WTC11 (cell line): ENCODE measurements around the gene BRSK1. TPM values are rescaled to one million over a fixed set of nuclear protein-coding genes. Genes with fewer than 3 reads are reported as not detected.

Experiments
- ATAC-seq: fragments of 200-7000 bp; cut with Tn5 transposase; 2 replicates; pipeline ENCODE4 v1.10.0; 2021; ENCODE audit warnings: mild to moderate bottlenecking, moderate library complexity
- CTCF ChIA-PET: fragments of 300-600 bp; sonication (Branson Sonifier 250); formaldehyde crosslinking; loops from one replicate; lab custom pipeline; 2021; ENCODE audit warnings: antibody characterized with exemption; lab: Charles Lee
- POLR2A ChIA-PET: fragments of 350-600 bp; sonication (Branson Sonifier 250); formaldehyde crosslinking; loops from one replicate; lab custom pipeline; 2021; ENCODE audit warnings: antibody characterized with exemption; lab: Charles Lee
- DNase-seq: peaks from one replicate; pipeline ENCODE4 v3.0.0; 2021; ENCODE audit warnings: low spot score
- H3K27ac Mint-ChIP-seq: 2 replicates; pipeline ENCODE4 v1.8.0; 2021; ENCODE audit warnings: mixed read lengths
- H3K27me3 Mint-ChIP-seq: 2 replicates; pipeline ENCODE4 v1.8.0; 2021; ENCODE audit warnings: low read depth, mild to moderate bottlenecking, moderate library complexity, mixed read lengths
- H3K36me3 Mint-ChIP-seq: 2 replicates; pipeline ENCODE4 v1.8.0; 2021; ENCODE audit warnings: mixed read lengths
- H3K4me1 Mint-ChIP-seq: 2 replicates; pipeline ENCODE4 v1.8.0; 2022; ENCODE audit warnings: mixed read lengths
- H3K4me3 Mint-ChIP-seq: 2 replicates; pipeline ENCODE4 v1.8.0; 2021; ENCODE audit warnings: mild to moderate bottlenecking, moderate library complexity, mixed read lengths
- H3K9me3 Mint-ChIP-seq: 2 replicates; pipeline ENCODE4 v1.8.0; 2021; ENCODE audit warnings: mixed read lengths
- CTCF ChIP-seq: fragments of 200-600 bp; IDR thresholded peaks from 2 replicates; pipeline ENCODE4 v1.8.0; 2022; ENCODE audit warnings: antibody characterized with exemption
- ELF4 ChIP-seq: sonication (generic); formaldehyde crosslinking; IDR thresholded peaks from 2 replicates; pipeline ENCODE4 v1.8.1; 2022; ENCODE audit warnings: low read depth, mild to moderate bottlenecking, moderate library complexity, missing genetic modification reagents
- FOXP1 ChIP-seq: sonication (generic); formaldehyde crosslinking; IDR thresholded peaks from 2 replicates; pipeline ENCODE4 v1.8.0; 2022; ENCODE audit warnings: missing genetic modification reagents, mild to moderate bottlenecking, moderate library complexity, borderline replicate concordance
- HMGA2 ChIP-seq: fragments of 250-450 bp; sonication (Bioruptor Pico); IDR thresholded peaks from 2 replicates; pipeline ENCODE4 v1.4.0; 2021; ENCODE audit warnings: mild to moderate bottlenecking, moderate library complexity
- PRRX2 ChIP-seq: fragments of 250-450 bp; sonication (Bioruptor Pico); IDR thresholded peaks from 2 replicates; pipeline ENCODE4 v1.8.0; 2021; ENCODE audit warnings: mild to moderate bottlenecking
- RELA ChIP-seq: sonication (generic); formaldehyde crosslinking; IDR thresholded peaks from 2 replicates; pipeline ENCODE4 v1.8.1; 2022; ENCODE audit warnings: missing genetic modification reagents, mild to moderate bottlenecking, borderline replicate concordance
- SOX15 ChIP-seq: fragments of 250-450 bp; sonication (Bioruptor Pico); IDR thresholded peaks from 2 replicates; pipeline ENCODE4 v1.9.0; 2021; ENCODE audit warnings: mild to moderate bottlenecking
- STAT6 ChIP-seq: sonication (generic); formaldehyde crosslinking; conservative IDR thresholded peaks from 2 replicates; pipeline ENCODE4 v1.8.1; 2023; ENCODE audit warnings: mild to moderate bottlenecking, low read depth, missing genetic modification reagents, moderate library complexity
- ZNF138 ChIP-seq: sonication (generic); formaldehyde crosslinking; conservative IDR thresholded peaks from 2 replicates; pipeline ENCODE4 v1.8.1; 2022; ENCODE audit warnings: mild to moderate bottlenecking, moderate library complexity, missing genetic modification reagents
- ZNF416 ChIP-seq: fragments of 250-450 bp; sonication (Bioruptor Pico); IDR thresholded peaks from 2 replicates; pipeline ENCODE4 v1.9.0; 2021; ENCODE audit warnings: mild to moderate bottlenecking, inconsistent platforms
- ZNF425 ChIP-seq: fragments of 250-450 bp; sonication (Bioruptor Pico); conservative IDR thresholded peaks from 2 replicates; pipeline ENCODE4 v1.9.0; 2021; ENCODE audit warnings: mild to moderate bottlenecking
- total RNA-seq: library from RNA; stranded (reverse); gene quantifications from 3 replicates; pipeline ENCODE4 v1.2.3, GENCODE V29; 2021
- TF ChIP-seq, protein P1 (sequence below): fragments of 250-450 bp; sonication (Bioruptor Pico); IDR thresholded peaks from 2 replicates; pipeline ENCODE4 v2.1.2; 2022; ENCODE audit warnings: mild to moderate bottlenecking, moderate library complexity

Gene BRSK1
- total RNA-seq, 1 experiment from 2014 or later: 52.4 TPM

GRCh38 chr19:55350620-55351315, 67.0 kb downstream of the BRSK1 start:
- no peaks in the 10 kb centered on the region for H3K9me3 Mint-ChIP-seq
- ATAC-seq (no peak), DNase-seq (no peak)
- H3K27me3 Mint-ChIP-seq: peaks cover 51% of the 10 kb centered on the region
- H3K4me3 Mint-ChIP-seq: no peak overlapping the region
- H3K36me3 Mint-ChIP-seq: no peaks in the 10 kb centered on the region
- no peak overlapping the region for H3K27ac Mint-ChIP-seq
- TF ChIP-seq SOX15 (CRISPR knock-in tag): no peak
- no peak for TF ChIP-seq RELA (CRISPR knock-in tag)
- TF ChIP-seq, protein P1, sequence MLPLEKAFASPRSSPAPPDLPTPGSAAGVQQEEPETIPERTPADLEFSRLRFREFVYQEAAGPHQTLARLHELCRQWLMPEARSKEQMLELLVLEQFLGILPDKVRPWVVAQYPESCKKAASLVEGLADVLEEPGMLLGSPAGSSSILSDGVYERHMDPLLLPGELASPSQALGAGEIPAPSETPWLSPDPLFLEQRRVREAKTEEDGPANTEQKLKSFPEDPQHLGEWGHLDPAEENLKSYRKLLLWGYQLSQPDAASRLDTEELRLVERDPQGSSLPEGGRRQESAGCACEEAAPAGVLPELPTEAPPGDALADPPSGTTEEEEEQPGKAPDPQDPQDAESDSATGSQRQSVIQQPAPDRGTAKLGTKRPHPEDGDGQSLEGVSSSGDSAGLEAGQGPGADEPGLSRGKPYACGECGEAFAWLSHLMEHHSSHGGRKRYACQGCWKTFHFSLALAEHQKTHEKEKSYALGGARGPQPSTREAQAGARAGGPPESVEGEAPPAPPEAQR (CRISPR knock-in tag): no peak
- TF ChIP-seq ELF4 (CRISPR knock-in tag): no peak
- no peak for TF ChIP-seq STAT6
- TF ChIP-seq FOXP1 (CRISPR knock-in tag): no peak
- no peak for TF ChIP-seq ZNF425 (CRISPR knock-in tag)
- ChIA-PET CTCF (interaction anchor here (1.4 to 3.4 kb wide), 2 partner anchors 12 to 210 kb away, joined by 4 to 30 read pairs; partner anchors contain the start of gene KMT5C), POLR2A (interaction anchor here (1.4 to 3.7 kb wide), 3 partner anchors 9 to 50 kb away, joined by 6 to 28 read pairs (median 8); partner anchors contain the start of gene KMT5C)
- H3K4me1 Mint-ChIP-seq: peaks cover 51% of the 10 kb centered on the region

DNA sequence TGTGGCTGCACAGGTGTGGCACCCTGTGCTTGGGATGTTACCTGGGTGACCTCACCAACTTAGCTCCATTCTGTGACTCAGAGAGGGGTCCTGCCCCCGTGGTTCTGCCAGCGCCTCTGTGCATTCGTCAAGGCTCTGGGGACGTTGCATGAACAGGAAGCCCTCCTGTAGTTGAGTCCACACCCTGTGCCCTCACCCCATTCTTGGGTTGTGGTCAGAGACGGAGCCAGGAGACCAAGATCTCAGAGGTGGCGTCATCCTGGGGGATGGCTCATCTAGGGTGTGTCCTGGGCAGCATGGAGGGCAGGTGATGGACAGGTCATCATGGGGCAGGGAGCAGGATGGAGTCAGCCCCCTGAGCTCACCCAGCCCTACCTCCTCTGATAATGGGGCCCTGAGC, 68.2 kb downstream of the BRSK1 start:
- Mint-ChIP-seq H3K27ac (no peak overlapping the region), H3K27me3 (peaks cover 63% of the 10 kb centered on the region), H3K4me1 (peaks cover 51% of the 10 kb centered on the region), H3K4me3 (no peak overlapping the region), H3K9me3 (no peaks in the 10 kb centered on the region), H3K36me3 (no peaks in the 10 kb centered on the region)
- ChIA-PET POLR2A (interaction anchor here (1.6 kb wide), 1 partner anchor 13 kb away, joined by 5 read pairs; no protein-coding TSS in a partner anchor), CTCF (interaction anchor here (1.5 kb wide), 1 partner anchor 51 kb away, joined by 5 read pairs; no protein-coding TSS in a partner anchor)
- no peak for TF ChIP-seq ZNF138 (CRISPR knock-in tag)
- TF ChIP-seq ZNF416 (CRISPR knock-in tag): no peak
- no peak for TF ChIP-seq HMGA2 (CRISPR knock-in tag)
- TF ChIP-seq PRRX2: no peak
- TF ChIP-seq RELA (CRISPR knock-in tag): no peak
- TF ChIP-seq, protein P1 (CRISPR knock-in tag): no peak
- TF ChIP-seq CTCF: no peak
- DNase-seq (no peak), ATAC-seq (no peak)
